NCI-H526 (cell line): ENCODE measurements around the gene ALOX12B.
"Not testable (repeated sequence)": the region's sequence is repeated elsewhere in the genome, so short reads cannot be mapped to it uniquely, and the experiment has no call there.

Experiments used
- DNase-seq, 2 experiments: peaks; one replicate each; lab custom pipeline; 2025; lab: John Stamatoyannopoulos, UW

The ALOX12B gene

GRCh38 chr17:8044819-8045810, 42.4 kb downstream of the ALOX12B start:
- no peak for DNase-seq

GRCh38 chr17:8041979-8042378, 45.5 kb downstream of the ALOX12B start:
- no peak for DNase-seq

- peak in 1 of 2 experiments; percentile 42 for DNase-seq
Observed at GRCh38 chr17:8041249-8041928, 46.1 kb downstream of the ALOX12B start.

- DNase-seq, result no peak
Observed at GRCh38 chr17:8039611-8040168, 47.8 kb downstream of the ALOX12B start.

GRCh38 chr17:8038954-8039610, 48.4 kb downstream of the ALOX12B start, which contains the start of gene ALOX15B:
Gene ALOX15B (plus strand): TSS chr17:8039059. CDS start chr17:8039156, 97 bp downstream.
- no peak for DNase-seq

- no peak for DNase-seq
Observed at GRCh38 chr17:8032442-8032841, 55.1 kb downstream of the ALOX12B start.

- DNase-seq, result no peak
Observed at GRCh38 chr17:8031950-8032349, 55.6 kb downstream of the ALOX12B start.

- no peak for DNase-seq
Observed at GRCh38 chr17:8031261-8031661, 56.3 kb downstream of the ALOX12B start.

GRCh38 chr17:8029121-8029520, 58.4 kb downstream of the ALOX12B start:
- DNase-seq, result no peak

- DNase-seq, result no peak
Observed at GRCh38 chr17:8025176-8025911, 62.2 kb downstream of the ALOX12B start.

GRCh38 chr17:8024161-8024560, 63.4 kb downstream of the ALOX12B start:
- not testable (repeated sequence) for DNase-seq
